ENCODE data around the gene SYNE3. TPM values are rescaled to one million over a fixed set of nuclear protein-coding genes. Genes with fewer than 3 reads are reported as not detected.
A peak's percentile ranks its signal among the peaks of the same experiment; 100 is the strongest.

Gene SYNE3
- total and polyA plus RNA-seq, 7 experiments from 2014 or later, result 6.8 to 83.9 (median 49.1) TPM

GRCh38 chr14:95488376-95489213 lies 27.9 kb downstream of the SYNE3 start:
- H3K9me3 Mint-ChIP-seq, result peaks cover 0 to 6% (median 0%) of the 10 kb centered on the region in 11 donors
- Histone ChIP-seq H3K4me1 (ENCODE audit: control insufficient read depth in 2 of 2, insufficient read depth in 2 of 2, low read length in 2 of 2) (no peaks in the 10 kb centered on the region), H3K9me3 (ENCODE audit: control insufficient read depth in 2 of 3, low read length in 3 of 3) (no peaks in the 10 kb centered on the region), H3K27ac (ENCODE audit: low read depth, low read length) (no peak overlapping the region), H3K27me3 (ENCODE audit: control insufficient read depth in 2 of 2, insufficient read depth in 2 of 2, low read length in 2 of 2) (no peaks in the 10 kb centered on the region), H3K4me3 (ENCODE audit: low read length) (no peak overlapping the region), H3K36me3 (ENCODE audit: control insufficient read depth in 2 of 3, insufficient read depth in 3 of 3, low read length in 3 of 3) (no peaks in the 10 kb centered on the region)
- DNase-seq (no peak), ATAC-seq (no peak)
- H3K27ac Mint-ChIP-seq, result peak overlapping the region in 6 of 9 donors; percentile 19 to 83 (median 56)
- H3K27me3 Mint-ChIP-seq, result no peaks in the 10 kb centered on the region
- peaks cover 32 to 64% (median 47%) of the 10 kb centered on the region in 7 donors for H3K4me1 Mint-ChIP-seq
- intact Hi-C loops (cut with micrococcal nuclease), result no loop called here
- H3K4me3 Mint-ChIP-seq, result no peak overlapping the region
- POLR2A ChIA-PET, result no interaction called here
- H3K36me3 Mint-ChIP-seq, result peaks cover 0 to 22% (median 2%) of the 10 kb centered on the region in 5 donors
- CTCF ChIA-PET, result interaction anchor here (0.9 to 1.2 kb wide), 2 partner anchors 29 to 54 kb away, joined by 3 read pairs; no protein-coding TSS in a partner anchor

GRCh38 chr14:95487669-95488084 lies 28.8 kb downstream of the SYNE3 start:
- ATAC-seq (no peak), DNase-seq (no peak)
- peaks cover 0 to 6% (median 0%) of the 10 kb centered on the region in 11 donors for H3K9me3 Mint-ChIP-seq
- intact Hi-C loops (cut with micrococcal nuclease), result no loop called here
- Histone ChIP-seq H3K36me3 (ENCODE audit: control insufficient read depth in 2 of 3, insufficient read depth in 3 of 3, low read length in 3 of 3) (no peaks in the 10 kb centered on the region), H3K27me3 (ENCODE audit: control insufficient read depth in 2 of 2, insufficient read depth in 2 of 2, low read length in 2 of 2) (no peaks in the 10 kb centered on the region), H3K9me3 (ENCODE audit: control insufficient read depth in 2 of 3, low read length in 3 of 3) (no peaks in the 10 kb centered on the region), H3K4me1 (ENCODE audit: control insufficient read depth in 2 of 2, insufficient read depth in 2 of 2, low read length in 2 of 2) (no peaks in the 10 kb centered on the region), H3K4me3 (ENCODE audit: low read length) (no peak overlapping the region), H3K27ac (ENCODE audit: low read depth, low read length) (no peak overlapping the region)
- ChIA-PET POLR2A (interaction anchor here (0.6 to 0.8 kb wide), 2 partner anchors 33 to 1661 kb away, joined by 4 to 5 read pairs; no protein-coding TSS in a partner anchor), CTCF (interaction anchor here (0.9 to 1.2 kb wide), 2 partner anchors 28 to 53 kb away, joined by 3 read pairs; no protein-coding TSS in a partner anchor)
- peak overlapping the region in 6 of 9 donors; percentile 16 to 88 (median 72) for H3K27ac Mint-ChIP-seq
- H3K27me3 Mint-ChIP-seq, result no peaks in the 10 kb centered on the region
- H3K36me3 Mint-ChIP-seq, result peaks cover 0 to 22% (median 0%) of the 10 kb centered on the region in 5 donors
- peak overlapping the region in 1 of 10 donors; percentile 43 for H3K4me3 Mint-ChIP-seq
- peaks cover 39 to 68% (median 52%) of the 10 kb centered on the region in 7 donors for H3K4me1 Mint-ChIP-seq

- peaks cover 0 to 16% (median 0%) of the 10 kb centered on the region in 5 donors for H3K36me3 Mint-ChIP-seq
- ChIA-PET POLR2A (interaction anchor here (0.6 to 0.8 kb wide), 2 partner anchors 33 to 1661 kb away, joined by 4 to 5 read pairs; no protein-coding TSS in a partner anchor), CTCF (interaction anchor here (1.2 kb wide), 1 partner anchor 28 kb away, joined by 3 read pairs; no protein-coding TSS in a partner anchor)
- H3K4me3 Mint-ChIP-seq, result no peak overlapping the region
- no peaks in the 10 kb centered on the region for H3K4me1 ChIP-seq (ENCODE audit: control insufficient read depth in 2 of 2, insufficient read depth in 2 of 2, low read length in 2 of 2)
- peak overlapping the region in 8 of 9 donors; percentile 16 to 88 (median 82) for H3K27ac Mint-ChIP-seq
- peaks cover 0 to 3% (median 0%) of the 10 kb centered on the region in 11 donors for H3K9me3 Mint-ChIP-seq
- no peaks in the 10 kb centered on the region for H3K27me3 ChIP-seq (ENCODE audit: control insufficient read depth in 2 of 2, insufficient read depth in 2 of 2, low read length in 2 of 2)
- H3K9me3 ChIP-seq (ENCODE audit: control insufficient read depth in 2 of 3, low read length in 3 of 3), result no peaks in the 10 kb centered on the region
- no peaks in the 10 kb centered on the region for H3K27me3 Mint-ChIP-seq
- no peaks in the 10 kb centered on the region for H3K36me3 ChIP-seq (ENCODE audit: control insufficient read depth in 2 of 3, insufficient read depth in 3 of 3, low read length in 3 of 3)
- H3K4me3 ChIP-seq (ENCODE audit: low read length), result no peak overlapping the region
- H3K4me1 Mint-ChIP-seq, result peaks cover 39 to 68% (median 50%) of the 10 kb centered on the region in 7 donors
- intact Hi-C loops (cut with micrococcal nuclease), result no loop called here
- DNase-seq, result no peak
- peak; percentile 26 for ATAC-seq
- no peak overlapping the region for H3K27ac ChIP-seq (ENCODE audit: low read depth, low read length)
Observed at GRCh38 chr14:95486875-95487668, 29.4 kb downstream of the SYNE3 start.

GRCh38 chr14:95485222-95485819 lies 31.1 kb downstream of the SYNE3 start:
- Mint-ChIP-seq H3K4me1 (peaks cover 39 to 62% (median 50%) of the 10 kb centered on the region in 7 donors), H3K9me3 (no peaks in the 10 kb centered on the region)
- POLR2A ChIA-PET, result interaction anchor here (1.4 kb wide), 1 partner anchor 21 kb away, joined by 3 read pairs; no protein-coding TSS in a partner anchor

GRCh38 chr14:95484296-95484695 lies 32.2 kb downstream of the SYNE3 start:
- Histone ChIP-seq H3K27ac (ENCODE audit: low read depth, low read length) (no peak overlapping the region), H3K4me3 (ENCODE audit: low read length) (no peak overlapping the region), H3K27me3 (ENCODE audit: control insufficient read depth in 2 of 2, insufficient read depth in 2 of 2, low read length in 2 of 2) (no peaks in the 10 kb centered on the region), H3K36me3 (ENCODE audit: control insufficient read depth in 2 of 3, insufficient read depth in 3 of 3, low read length in 3 of 3) (peaks cover 0 to 5% (median 0%) of the 10 kb centered on the region in 3 experiments), H3K9me3 (ENCODE audit: control insufficient read depth in 2 of 3, low read length in 3 of 3) (no peaks in the 10 kb centered on the region), H3K4me1 (ENCODE audit: control insufficient read depth in 2 of 2, insufficient read depth in 2 of 2, low read length in 2 of 2) (peaks cover 0 to 19% of the 10 kb centered on the region in 2 donors)
- Mint-ChIP-seq H3K4me1 (peaks cover 47 to 66% (median 58%) of the 10 kb centered on the region in 7 donors), H3K27ac (peak overlapping the region in 8 of 9 donors; percentile 1 to 79 (median 54)), H3K4me3 (no peak overlapping the region), H3K9me3 (no peaks in the 10 kb centered on the region), H3K36me3 (peaks cover 0 to 22% (median 0%) of the 10 kb centered on the region in 5 donors), H3K27me3 (no peaks in the 10 kb centered on the region)
- ATAC-seq, result no peak
- no peak for DNase-seq
- ChIA-PET CTCF (no interaction called here), POLR2A (interaction anchor here (1.8 kb wide), 1 partner anchor 20 kb away, joined by 6 read pairs; no protein-coding TSS in a partner anchor)
- intact Hi-C loops (cut with micrococcal nuclease), result loop anchor here (2.0 to 5.0 kb wide), 2 partner anchors 15 to 33 kb away; partner anchors contain the start of gene SYNE3 (in 1 of the 2)

More at GRCh38 chr14:95485222-95485819, 31.1 kb downstream of the SYNE3 start:
- Mint-ChIP-seq H3K27ac (peak overlapping the region; percentile 1 to 94 (median 49)), H3K36me3 (peaks cover 0 to 14% (median 0%) of the 10 kb centered on the region in 5 donors), H3K27me3 (no peaks in the 10 kb centered on the region), H3K4me3 (no peak overlapping the region)
- CTCF ChIA-PET, result no interaction called here
- Histone ChIP-seq H3K4me3 (ENCODE audit: low read length) (no peak overlapping the region), H3K4me1 (ENCODE audit: control insufficient read depth in 2 of 2, insufficient read depth in 2 of 2, low read length in 2 of 2) (peaks cover 0 to 9% of the 10 kb centered on the region in 2 donors), H3K27me3 (ENCODE audit: control insufficient read depth in 2 of 2, insufficient read depth in 2 of 2, low read length in 2 of 2) (no peaks in the 10 kb centered on the region), H3K36me3 (ENCODE audit: control insufficient read depth in 2 of 3, insufficient read depth in 3 of 3, low read length in 3 of 3) (peaks cover 0 to 5% (median 0%) of the 10 kb centered on the region in 3 experiments), H3K27ac (ENCODE audit: low read depth, low read length) (no peak overlapping the region), H3K9me3 (ENCODE audit: control insufficient read depth in 2 of 3, low read length in 3 of 3) (no peaks in the 10 kb centered on the region)
- no peak for DNase-seq
- intact Hi-C loops (cut with micrococcal nuclease), result loop anchor here in 1 of 2 donors (2.0 kb wide), 1 partner anchor 13 kb away; no protein-coding TSS in a partner anchor
- no peak for ATAC-seq

Measured in naive thymus-derived CD4-positive, alpha-beta T cell (primary cell).